KBM-7 (cell line): Measurements from ENCODE around the gene RPL38.

Experiments
- DNase-seq: peaks from one replicate; pipeline ENCODE4 v3.0.0-alpha.2; 2015
- in situ Hi-C: fragments of 300-500 bp; cut with MboI; formaldehyde crosslinking; loops from 2 replicates; pipeline ENCODE4 v1.14.3; 2020; ENCODE audit warnings: low sequenced_read_pairs, low pct_unique_long_range_greater_than_20kb, mixed read lengths

Gene RPL38

GRCh38 chr17:74204474-74204873 lies 996 bp downstream of the RPL38 start:
- in situ Hi-C loops, result no loop called here
- no peak for DNase-seq

- in situ Hi-C loops, result no loop called here
- no peak for DNase-seq
Measured at GRCh38 chr17:74205274-74205673, 1.8 kb downstream of the RPL38 start.

- no peak for DNase-seq
Measured at GRCh38 chr17:74206332-74206818, 2.9 kb downstream of the RPL38 start.

GRCh38 chr17:74210191-74211140 lies 7.0 kb downstream of the RPL38 start:
- in situ Hi-C loops, result no loop called here
- peak; percentile 80 for DNase-seq

More at GRCh38 chr17:74206332-74206818, 2.9 kb downstream of the RPL38 start:
- in situ Hi-C loops, result no loop called here

- peak; percentile 45 for DNase-seq
- in situ Hi-C loops, result no loop called here
Measured at GRCh38 chr17:74211141-74211911, 7.8 kb downstream of the RPL38 start.

- in situ Hi-C loops, result no loop called here
- DNase-seq, result peak; percentile 49
Measured at GRCh38 chr17:74211912-74212208, 8.4 kb downstream of the RPL38 start.

- in situ Hi-C loops, result no loop called here
- DNase-seq, result no peak
Measured at GRCh38 chr17:74212209-74212912, 8.9 kb downstream of the RPL38 start.

- in situ Hi-C loops, result no loop called here
- peak; percentile 87 for DNase-seq
Measured at GRCh38 chr17:74212913-74213791, 9.7 kb downstream of the RPL38 start, which contains the start of gene TTYH2. Gene TTYH2, plus strand, starts transcription at chr17:74213571. Its CDS starts 17 bp downstream, at chr17:74213588.

- peak; percentile 62 for DNase-seq
- in situ Hi-C loops, result no loop called here
Measured at GRCh38 chr17:74213861-74214391, 10.4 kb downstream of the RPL38 start.

- in situ Hi-C loops, result no loop called here
- DNase-seq, result no peak
Measured at GRCh38 chr17:74214484-74215341, 11.2 kb downstream of the RPL38 start.

GRCh38 chr17:74215342-74215727 lies 11.9 kb downstream of the RPL38 start:
- no peak for DNase-seq
- in situ Hi-C loops, result no loop called here

- DNase-seq, result no peak
- in situ Hi-C loops, result no loop called here
Measured at GRCh38 chr17:74216505-74216904, 13.0 kb downstream of the RPL38 start.

- DNase-seq, result no peak
Measured at GRCh38 chr17:74217037-74217730, 13.7 kb downstream of the RPL38 start.

GRCh38 chr17:74217888-74218287 lies 14.4 kb downstream of the RPL38 start:
- in situ Hi-C loops, result no loop called here
- no peak for DNase-seq

More at GRCh38 chr17:74217037-74217730, 13.7 kb downstream of the RPL38 start:
- in situ Hi-C loops, result no loop called here

- in situ Hi-C loops, result no loop called here
- DNase-seq, result no peak
Measured at GRCh38 chr17:74218436-74218835, 15.0 kb downstream of the RPL38 start.

- no peak for DNase-seq
- in situ Hi-C loops, result loop anchor here (10.0 kb wide), 1 partner anchor 55 kb away; the partner anchor contains the start of gene DNAI2
Measured at GRCh38 chr17:74219576-74220133, 16.2 kb downstream of the RPL38 start.
